ENCODE results near the gene MOCS3. TPM values are rescaled to one million over a fixed set of nuclear protein-coding genes. Genes with fewer than 3 reads are reported as not detected.

MOCS3 gene, protein sequence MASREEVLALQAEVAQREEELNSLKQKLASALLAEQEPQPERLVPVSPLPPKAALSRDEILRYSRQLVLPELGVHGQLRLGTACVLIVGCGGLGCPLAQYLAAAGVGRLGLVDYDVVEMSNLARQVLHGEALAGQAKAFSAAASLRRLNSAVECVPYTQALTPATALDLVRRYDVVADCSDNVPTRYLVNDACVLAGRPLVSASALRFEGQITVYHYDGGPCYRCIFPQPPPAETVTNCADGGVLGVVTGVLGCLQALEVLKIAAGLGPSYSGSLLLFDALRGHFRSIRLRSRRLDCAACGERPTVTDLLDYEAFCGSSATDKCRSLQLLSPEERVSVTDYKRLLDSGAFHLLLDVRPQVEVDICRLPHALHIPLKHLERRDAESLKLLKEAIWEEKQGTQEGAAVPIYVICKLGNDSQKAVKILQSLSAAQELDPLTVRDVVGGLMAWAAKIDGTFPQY
- 10.1 and 12.1 TPM in 2 replicates for total RNA-seq (2014; rRNA removed; shearing (Covaris generic))

DNA sequence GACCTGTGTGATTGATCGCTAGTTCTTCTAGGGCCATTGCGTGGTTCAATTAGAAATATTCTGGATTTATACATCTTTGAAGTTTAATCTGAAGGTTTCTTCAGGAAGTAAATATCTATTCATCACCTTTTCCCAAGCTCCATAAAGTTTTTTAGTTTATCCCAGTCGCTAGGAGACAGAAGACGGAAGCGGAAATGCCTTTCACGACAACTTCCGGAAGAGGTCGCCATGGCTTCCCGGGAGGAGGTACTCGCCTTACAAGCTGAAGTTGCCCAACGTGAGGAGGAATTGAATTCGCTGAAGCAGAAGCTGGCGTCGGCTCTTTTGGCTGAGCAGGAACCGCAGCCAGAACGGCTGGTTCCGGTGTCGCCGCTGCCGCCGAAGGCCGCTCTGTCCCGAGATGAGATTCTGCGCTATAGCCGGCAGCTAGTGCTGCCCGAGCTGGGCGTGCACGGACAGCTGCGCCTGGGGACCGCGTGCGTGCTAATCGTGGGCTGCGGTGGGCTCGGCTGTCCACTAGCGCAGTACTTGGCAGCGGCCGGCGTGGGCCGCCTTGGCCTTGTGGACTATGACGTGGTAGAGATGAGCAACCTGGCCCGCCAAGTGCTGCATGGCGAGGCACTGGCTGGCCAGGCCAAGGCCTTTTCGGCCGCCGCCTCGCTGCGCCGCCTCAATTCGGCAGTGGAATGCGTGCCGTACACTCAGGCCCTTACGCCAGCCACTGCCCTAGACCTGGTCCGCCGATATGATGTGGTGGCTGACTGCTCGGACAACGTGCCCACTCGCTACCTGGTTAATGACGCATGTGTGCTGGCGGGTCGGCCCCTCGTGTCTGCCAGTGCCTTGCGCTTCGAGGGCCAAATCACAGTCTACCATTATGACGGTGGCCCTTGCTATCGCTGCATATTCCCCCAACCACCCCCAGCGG, at the start of gene MOCS3:
TSS of gene MOCS3 (plus strand) at position 204 of the 928 bp plus-strand sequence. CDS start at position 229, 25 bp downstream.
- peak; percentile 94 for DNase-seq (ENCODE audit: low read depth)

DNA sequence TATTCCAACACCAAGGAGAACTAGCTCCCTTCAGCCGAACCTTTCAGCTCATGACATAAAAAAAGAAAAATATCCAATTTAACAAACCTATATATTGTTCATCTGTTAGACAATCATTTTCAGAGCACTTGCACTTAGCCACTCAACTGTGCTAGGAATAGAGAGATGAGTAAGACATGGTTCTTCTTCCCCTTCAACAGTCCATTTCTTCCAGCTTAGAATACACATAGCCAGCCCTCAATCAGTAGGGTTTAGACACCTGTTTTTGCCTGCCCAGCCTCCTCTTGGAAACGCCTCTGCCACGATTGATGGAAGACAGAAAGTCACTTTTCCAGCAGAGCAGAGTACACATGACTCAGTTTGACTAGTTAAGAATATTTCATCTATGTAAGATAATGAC, 49.2 kb upstream of the MOCS3 start:
- no peak for DNase-seq (ENCODE audit: low read depth)

DNA sequence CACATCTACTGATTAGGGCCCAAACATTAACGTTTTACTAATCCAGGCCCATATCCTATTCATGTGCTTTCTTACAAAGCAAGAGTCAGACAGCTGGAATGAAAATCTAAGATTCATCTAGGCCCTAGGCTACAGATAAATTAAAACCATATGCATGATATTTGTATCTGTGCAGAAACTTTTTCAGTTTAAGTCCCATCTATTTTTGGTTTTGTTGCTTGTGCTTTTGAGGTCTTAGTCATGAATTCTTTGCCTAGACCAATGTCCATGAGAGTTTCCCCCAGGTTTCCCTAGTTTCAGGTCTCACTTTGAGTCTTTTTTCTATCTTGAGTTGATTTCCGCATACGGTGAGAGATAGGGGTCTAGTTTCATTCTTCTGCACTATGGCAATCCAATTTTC, 47.6 kb upstream of the MOCS3 start:
- DNase-seq (ENCODE audit: low read depth): peak; percentile 96

DNA sequence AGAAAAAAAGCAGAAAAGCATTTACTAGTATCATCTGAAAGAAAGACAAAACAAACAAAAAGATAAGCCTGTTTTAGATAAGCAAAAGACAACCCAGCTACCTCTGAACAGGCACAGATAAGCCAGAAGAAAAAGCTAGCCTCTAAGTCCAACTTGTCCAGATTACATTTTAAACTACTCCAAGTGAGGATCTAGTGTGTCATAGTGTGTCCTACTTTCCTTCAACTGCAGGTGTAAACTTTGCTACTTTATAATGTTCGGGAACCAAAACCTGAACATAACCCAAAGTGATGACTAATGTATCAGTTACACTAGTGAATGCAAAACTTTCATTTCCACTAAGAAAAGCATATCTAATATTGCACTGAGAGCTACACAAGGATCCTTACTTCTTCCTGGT, 46.9 kb upstream of the MOCS3 start:
- no peak for DNase-seq (ENCODE audit: low read depth)

DNA sequence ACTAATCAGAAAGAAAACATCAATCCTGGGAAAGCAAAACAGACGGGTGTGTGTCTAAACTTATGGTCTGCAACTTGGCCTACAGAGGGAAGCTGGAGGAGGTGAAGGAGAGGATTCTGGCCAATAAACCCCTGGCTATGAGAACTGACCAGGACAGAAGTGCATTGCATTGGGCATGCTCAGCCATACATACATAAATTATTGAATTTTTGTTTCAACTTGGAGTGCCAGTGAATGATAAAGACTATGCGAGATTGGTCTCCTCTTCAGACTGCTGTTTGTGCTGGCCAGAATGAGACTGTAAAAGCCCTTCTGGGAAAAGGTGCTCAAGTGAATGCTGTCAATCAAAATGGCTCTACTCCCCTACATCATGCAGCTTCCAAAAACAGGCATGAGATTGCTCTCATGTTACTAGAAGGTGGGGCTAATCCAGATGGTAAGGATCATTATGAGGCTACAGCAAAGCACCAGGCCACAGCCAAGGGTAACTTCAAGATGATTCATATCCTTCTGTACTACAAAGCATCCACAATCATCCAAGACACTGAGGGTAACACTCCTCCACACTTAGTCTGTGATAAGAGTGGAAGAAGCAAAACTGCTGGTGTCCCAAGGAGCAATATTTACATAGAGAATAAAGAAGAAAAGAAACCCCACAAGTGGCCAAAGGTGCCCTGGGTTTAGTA, 44.8 kb upstream of the MOCS3 start:
- peak; percentile 93 for DNase-seq (ENCODE audit: low read depth)

DNA sequence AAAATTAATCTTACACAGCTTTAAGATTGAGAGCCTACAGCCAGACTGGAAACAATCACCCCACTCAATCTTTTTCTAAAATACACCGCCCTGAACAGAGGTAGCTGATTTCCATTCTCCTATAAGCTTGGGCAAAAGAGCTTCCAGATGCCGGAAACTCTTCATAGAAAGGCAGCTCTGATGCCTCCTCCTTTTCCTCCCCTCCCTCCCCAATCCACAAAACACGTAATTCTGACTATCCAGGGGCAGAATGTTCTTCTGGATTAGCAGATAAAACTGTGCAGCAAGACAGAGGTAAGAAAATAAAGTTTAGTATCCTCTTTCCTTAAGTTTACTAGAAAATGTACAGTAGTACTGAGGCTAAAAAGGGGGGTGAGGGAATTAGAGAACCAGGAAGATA, 43.2 kb upstream of the MOCS3 start:
- peak; percentile 46 for DNase-seq (ENCODE audit: low read depth)

DNA sequence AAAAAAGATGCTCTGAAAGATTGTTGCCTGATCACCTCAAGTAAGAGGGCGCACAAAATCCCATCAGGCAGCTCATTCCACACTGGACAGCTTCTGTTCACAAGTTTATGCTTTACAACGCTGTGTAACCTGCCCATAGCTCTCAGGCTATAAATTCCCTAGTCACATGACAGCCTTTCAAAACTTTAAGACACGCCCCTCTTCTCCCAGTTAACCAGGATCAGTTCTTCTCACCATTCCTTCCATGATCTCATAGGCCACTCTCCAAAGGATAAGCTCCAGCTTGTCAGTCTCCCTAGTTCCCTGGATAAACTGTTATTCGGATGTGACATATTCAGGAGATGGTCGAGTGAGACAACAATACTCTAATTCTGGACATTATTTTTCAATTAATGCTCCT, 42.4 kb upstream of the MOCS3 start:
- DNase-seq (ENCODE audit: low read depth): peak; percentile 47

DNA sequence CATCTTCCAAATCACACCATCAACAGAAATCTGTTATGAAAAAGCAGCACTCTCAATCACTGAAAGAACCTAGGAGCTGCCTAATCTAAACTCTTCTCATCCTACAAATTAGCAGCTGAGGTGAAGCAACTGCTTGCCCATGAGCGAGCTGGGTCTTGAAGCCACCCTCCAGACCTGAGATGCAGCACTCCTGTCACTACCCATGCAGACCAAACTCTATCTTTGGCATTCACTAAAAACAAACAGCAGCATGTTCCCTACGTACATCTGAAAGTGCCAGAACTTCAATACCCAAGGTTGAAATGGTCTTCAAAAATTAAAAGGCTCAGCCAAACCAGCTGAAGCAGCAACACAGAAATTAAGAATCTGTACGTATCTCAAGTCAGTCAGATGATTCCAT, 41.7 kb upstream of the MOCS3 start:
- no peak for DNase-seq (ENCODE audit: low read depth)

DNA sequence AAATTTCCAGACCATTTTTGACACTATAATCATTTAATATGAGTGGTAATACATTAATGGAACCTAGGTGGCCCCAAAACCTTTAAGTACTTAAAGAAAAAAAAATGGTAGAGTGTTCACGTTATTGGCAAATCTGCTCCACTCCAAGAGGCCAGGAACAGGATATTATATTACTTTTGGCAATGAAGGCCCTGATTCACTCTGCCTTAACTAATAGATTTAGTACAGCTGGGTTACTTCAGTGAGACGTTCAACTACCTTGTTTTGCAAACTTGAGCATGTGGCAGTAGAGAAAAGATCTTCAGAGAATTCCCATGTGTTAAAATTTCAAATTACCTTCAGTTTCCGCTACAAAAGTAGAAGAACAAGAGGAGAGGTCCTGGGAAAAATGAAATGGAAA, 40.2 kb upstream of the MOCS3 start:
- no peak for DNase-seq (ENCODE audit: low read depth)

DNA sequence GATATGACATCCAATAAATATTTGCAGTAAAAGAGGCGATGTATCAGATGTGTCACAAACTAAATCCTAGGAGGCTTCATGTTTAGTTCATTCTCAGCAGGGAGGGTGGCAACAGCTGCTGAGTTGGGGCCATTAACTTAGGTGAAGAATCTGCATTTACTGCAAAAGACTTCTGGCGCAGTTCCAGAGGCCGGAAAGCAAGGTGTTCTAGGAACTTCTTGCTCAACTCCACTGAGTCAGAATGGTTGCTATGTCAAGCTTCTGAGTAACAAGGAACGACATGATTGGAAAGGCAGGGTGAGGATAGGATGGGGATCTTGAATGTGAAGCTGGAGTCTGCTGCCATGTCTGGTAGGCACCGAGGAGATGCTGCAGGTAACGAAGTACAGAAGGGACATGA, 39.1 kb upstream of the MOCS3 start:
- peak; percentile 57 for DNase-seq (ENCODE audit: low read depth)

DNA sequence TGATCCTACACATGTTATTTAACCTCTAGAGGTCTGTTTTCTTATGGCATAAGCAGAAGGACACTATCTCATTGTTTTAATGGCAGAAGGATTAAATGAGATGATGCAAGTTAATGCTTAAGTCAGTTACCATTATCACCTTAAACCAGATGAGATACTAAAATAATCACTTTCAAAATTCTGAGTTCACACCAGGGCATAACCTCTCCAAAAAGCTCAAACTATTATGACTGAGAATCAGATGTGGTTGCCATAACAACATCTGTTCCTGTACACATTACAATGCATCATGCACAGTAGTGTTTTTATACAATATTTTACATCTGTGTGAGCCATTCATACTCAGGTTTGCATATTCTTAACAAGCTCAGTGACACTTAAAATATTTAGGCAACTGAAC, 37.6 kb upstream of the MOCS3 start:
- peak; percentile 24 for DNase-seq (ENCODE audit: low read depth)

DNA sequence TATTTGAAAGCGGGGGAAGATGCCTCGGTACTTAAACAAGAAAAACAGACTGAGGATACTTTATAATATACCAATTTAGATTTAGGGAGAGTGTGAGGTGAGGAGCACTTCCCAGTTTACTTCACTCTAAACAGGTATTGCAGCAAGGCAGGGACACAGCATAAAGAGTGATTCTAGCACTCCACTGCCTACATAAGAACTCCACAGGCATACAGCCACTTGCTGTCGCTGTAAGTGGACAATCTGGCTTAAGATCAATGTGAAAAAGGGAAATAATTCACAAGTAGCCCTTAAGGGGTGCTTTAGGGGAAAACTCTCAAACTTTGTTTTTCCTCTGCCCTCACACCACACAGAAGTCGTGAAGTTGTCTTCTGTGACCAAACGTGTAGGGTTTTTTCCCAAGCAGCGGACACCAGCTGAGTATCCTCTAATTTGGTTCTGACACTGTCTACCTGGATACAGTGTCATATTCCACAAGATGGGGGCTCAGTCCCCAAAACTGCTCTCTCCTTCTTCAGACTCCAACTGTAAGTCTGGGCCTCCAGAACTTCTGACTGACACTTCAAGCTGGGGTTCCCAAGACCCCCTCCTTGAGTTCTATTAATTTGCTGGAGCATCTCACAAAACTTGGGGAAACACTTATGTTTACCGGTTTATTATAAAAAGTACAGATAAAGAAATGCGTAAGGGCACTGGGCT, 36.7 kb upstream of the MOCS3 start:
- no peak for DNase-seq (ENCODE audit: low read depth)

DNA sequence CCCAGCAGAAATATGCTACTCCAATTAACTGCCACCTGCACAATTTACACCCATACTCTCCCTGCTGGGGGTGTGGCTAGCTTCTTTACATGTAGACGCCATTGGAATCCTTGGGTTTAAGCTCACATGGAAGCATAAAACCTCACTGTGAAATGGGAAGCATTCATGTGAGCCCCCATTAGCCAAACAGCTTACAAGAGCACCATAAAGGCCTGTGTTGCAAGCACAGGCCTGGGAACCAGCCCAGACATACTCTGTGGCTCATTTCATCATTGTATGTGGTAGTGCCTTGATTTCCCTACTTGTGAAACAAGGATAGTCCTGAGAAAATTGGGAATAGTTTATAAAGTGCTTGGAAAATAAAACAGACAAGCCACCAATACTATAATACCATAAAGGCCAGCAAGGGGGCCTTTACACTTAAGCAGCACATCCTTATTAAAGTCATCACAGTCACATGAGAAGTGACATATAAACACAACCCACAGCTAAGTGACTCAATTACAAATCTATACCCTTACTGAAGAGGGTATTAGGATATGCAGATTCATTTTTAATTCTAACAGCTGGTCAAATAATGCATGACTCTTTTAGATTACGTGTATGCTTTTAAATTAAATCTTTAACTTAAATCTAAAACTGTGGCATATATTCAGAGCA, 34.2 kb upstream of the MOCS3 start:
- DNase-seq (ENCODE audit: low read depth): no peak

DNA sequence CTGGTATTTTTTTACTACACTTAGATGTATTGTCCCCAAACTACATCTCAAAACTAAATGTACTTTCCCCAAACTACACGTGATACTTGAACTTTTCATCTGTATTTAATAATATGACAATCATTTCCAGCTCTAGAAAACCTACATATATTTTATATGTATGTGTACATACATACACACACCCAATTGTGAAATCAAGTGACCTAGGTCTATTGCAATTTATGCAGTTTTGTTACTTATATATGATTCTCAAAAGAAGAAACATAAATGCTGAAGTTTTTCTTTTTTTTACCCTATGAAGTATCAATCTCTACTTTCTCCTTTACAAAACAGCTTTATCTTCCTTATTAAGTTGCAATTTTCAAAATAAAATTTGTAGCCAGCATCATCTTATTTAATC, 32.1 kb upstream of the MOCS3 start:
- DNase-seq (ENCODE audit: low read depth): no peak

DNA sequence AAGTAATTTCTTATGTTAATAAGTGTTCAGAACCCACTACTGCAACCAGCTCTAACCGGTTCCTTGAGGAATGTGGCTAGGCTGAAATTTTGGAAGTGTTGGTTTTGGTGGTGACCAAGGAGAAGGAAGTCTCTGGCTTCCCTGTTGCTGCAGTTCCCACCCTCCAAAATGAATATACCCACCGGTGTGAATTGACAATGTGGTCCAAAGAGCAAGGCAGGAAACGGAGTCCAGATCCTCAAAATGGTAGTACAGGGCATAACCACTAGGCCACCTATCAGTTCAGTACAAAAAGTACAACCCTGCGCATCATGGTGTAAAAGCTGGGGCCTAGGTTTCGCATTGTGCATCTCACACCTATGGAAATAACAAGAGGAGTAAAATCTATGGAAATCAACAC, 30.1 kb upstream of the MOCS3 start:
- DNase-seq (ENCODE audit: low read depth): no peak

DNA sequence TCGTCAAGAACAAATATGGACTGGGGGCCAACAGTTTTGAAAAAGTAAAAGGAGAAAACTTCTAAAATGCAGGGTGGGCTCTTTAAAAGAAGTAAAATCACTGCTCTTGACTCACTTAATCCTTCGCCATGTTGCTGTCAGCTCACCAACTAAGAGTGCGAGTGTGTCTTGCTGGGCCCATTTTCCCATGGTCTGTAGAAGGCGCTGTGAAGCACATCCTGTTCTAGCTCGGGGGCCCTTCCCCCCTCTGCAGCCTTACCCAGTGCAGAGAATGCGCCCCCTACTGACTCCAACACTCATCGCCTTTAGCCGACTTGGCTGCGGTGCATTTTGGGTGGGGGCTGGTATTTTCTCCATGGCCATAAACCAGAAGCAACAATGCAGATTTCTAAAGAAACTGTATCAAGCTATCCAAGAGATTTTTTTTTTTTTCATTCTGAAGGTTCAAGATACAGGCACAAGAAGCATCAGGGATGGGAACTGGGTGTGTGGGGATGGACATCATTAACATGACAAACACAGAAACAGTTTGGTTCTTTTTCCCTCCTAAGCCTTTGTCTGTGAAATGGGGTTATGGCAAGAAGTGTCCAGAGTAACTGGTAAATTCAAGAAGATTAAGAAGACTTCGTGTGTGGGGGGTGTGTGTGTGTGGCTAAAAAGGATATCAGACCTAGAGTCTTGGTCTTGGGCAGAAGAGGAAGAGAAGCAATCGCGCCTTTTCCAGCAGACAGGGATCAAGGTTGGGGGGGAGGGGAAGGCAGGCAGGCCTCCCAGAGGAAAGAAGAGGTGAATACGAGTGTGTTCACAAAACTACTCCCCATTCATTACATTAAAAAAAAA, 29.1 kb upstream of the MOCS3 start:
- peak; percentile 96 for DNase-seq (ENCODE audit: low read depth)

DNA sequence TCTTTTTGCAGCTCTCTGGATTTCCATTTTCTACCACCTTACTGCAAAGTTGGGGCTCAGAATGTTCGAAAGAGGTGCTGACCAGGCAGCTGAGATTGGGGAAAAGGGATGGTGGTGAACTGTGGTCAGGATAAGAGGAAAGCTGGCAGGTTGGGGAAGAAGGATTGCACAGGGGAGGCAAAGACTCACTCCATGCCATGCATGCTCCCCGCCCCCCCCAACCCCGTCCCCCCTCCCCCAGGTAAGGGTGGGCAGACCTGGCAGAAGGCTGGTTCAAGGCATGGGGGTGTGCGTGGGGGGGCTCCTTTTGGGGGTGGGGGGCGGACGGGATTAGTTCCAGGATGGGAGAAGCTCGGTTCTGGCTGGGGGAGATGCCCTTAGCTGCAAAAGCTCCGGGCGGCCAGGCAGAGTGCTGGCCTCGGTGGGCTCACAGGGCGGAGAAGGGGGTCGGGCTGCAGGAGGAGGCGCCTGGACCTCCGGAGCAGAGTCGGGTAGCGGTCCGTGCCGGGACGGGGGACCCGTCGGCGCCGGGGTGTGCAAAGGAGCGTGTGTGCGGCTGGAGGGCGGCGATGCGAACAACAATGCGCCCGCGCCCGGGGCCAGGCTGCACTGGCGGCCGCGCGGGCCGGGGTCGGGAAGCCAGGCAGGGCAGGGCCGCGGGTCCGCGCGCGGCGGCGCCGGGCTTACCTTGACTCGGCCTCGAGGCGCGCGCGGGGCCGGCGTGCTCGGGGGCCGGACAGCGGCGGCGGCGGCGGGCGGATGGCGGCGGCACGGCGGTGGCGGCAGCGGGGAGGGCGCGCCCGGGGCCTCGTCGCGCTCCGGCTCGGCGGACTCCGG, 28.3 kb upstream of the MOCS3 start:
- peak; percentile 26 for DNase-seq (ENCODE audit: low read depth)

DNA sequence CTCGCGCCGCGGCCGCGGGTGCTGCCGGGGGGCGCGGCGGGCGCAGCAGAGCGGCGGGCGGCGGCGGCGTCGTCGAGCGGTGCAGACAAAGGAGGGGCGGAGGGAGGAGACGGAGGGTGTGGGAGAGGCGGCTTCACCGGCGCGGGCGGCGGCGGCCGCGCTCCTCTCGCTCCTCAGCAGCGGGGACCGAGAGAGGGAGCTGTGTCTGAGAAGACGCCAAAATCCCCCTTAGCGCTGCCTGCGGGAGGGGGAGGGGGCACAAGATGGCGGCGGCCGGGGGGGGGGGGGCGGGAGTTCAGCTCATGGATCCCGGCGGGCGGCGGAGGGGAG, 27.7 kb upstream of the MOCS3 start:
- DNase-seq (ENCODE audit: low read depth): no peak

Measured in RPMI7951 (cell line).